ENCODE results near the gene FOXL2. TPM values are rescaled to one million over a fixed set of nuclear protein-coding genes. Genes with fewer than 3 reads are reported as not detected.

The FOXL2 gene
- total RNA-seq, 2 donors from 2014 or later, result not detected

DNA sequence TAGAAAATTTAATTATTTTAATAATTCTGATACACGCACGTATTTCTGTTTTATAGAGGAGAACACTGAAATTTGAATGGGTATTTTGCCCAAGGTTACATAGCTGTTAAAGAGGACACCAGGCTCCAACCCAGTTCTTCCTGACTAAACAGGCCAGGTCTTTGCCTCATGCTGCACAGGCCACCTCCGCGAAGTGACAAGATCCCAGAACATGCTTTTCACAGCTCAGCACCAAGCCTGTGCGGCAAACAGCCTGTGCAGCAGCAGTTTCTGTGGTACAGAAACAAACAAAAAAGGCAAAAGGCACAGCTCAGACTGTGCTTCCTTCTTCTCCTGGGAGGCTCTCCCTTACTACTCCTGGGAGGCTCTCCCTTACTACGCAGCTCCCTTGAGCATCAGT lies 6.5 kb downstream of the FOXL2 start:
- Mint-ChIP-seq H3K4me3 (no peak overlapping the region), H3K4me1 (peaks cover 9% of the 10 kb centered on the region), H3K27me3 (peaks cover 76% of the 10 kb centered on the region)

DNA sequence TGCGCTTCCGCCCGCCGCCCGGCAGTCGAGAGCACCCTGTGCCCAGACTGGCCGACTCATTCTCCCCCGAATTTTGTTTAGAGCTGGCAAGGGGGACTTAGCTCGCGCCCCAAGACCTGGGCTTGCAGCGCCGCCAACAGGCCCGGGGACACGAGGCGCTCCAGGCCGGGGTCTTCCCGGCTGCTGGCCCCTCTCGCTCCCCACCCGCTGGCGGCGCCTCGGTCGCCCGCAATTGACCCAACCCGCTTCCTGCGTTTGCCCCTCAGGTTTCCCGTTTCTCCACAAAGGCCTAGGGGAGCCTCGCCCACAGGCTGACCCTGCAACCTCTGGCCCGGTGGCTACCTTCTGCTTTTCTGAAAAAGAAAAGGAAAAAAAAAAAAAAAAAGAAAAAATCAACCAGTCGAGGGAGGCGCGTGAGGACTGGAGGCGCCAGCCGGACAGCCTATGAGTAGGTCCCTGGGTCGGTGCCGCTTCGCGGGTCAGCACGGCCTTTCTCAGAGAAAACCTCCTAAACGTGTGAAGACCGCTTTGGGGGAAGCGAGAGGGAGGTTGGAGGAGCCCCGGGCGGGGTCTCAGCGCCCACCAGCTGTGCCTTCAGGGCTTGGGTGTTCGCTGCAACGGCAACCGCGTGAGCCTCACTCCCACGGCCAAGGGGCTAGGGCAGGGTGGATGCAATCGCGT lies 7.2 kb downstream of the FOXL2 start:
- no peak for ATAC-seq (replicated peaks)
- H3K27ac Mint-ChIP-seq, result no peak overlapping the region
- H3K36me3 Mint-ChIP-seq (ENCODE audit: low read depth), result peaks cover under 1% of the 10 kb centered on the region
- no peak overlapping the region for H3K4me3 Mint-ChIP-seq
- peaks cover 4% of the 10 kb centered on the region for H3K4me1 Mint-ChIP-seq
- H3K27me3 Mint-ChIP-seq, result peaks cover 76% of the 10 kb centered on the region
- no peaks in the 10 kb centered on the region for H3K9me3 Mint-ChIP-seq

More for the DNA sequence above, 6.5 kb downstream of the FOXL2 start:
- H3K9me3 Mint-ChIP-seq, result no peaks in the 10 kb centered on the region
- H3K36me3 Mint-ChIP-seq (ENCODE audit: low read depth), result peaks cover 7% of the 10 kb centered on the region
- H3K27ac Mint-ChIP-seq, result no peak overlapping the region
- no peak for ATAC-seq (replicated peaks)

DNA sequence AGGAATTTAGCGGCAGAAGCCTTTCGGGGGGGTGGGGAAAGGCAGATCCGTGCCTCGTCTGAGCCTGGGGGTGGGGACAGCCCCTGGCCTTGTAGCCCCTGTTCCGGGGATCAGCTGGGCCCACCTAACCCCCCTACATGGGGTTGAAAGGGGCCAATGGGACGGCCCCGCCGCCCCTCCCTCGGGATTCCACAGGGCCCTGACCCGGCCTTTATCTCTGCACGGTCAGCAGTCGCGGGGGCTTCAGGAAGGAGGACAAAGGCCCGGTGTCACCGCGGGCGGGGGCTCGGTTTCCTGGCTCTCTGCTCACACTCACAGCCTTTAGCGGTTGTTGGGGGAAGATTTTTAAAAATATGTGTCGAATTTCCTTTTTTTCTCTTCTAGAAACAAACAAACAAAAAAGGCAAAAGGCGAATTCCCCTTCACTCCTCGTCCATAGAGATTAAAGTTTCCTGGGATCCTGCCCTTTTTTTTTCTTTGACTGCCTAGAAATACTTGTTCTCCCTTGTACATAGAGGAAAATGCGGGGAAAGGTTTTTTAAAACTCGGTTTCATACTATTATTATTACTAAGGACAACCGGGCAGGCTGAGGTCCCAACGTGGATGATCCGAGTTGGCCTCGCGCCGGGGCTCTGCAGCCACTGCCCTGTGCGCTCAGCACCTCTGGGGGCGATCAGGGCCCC lies 7.9 kb downstream of the FOXL2 start:
- Mint-ChIP-seq H3K27ac (no peak overlapping the region), H3K9me3 (no peaks in the 10 kb centered on the region), H3K4me3 (peak overlapping the region; percentile 67), H3K27me3 (peaks cover 71% of the 10 kb centered on the region), H3K36me3 (ENCODE audit: low read depth) (no peaks in the 10 kb centered on the region), H3K4me1 (peaks cover 4% of the 10 kb centered on the region)
- no peak for ATAC-seq (replicated peaks)

DNA sequence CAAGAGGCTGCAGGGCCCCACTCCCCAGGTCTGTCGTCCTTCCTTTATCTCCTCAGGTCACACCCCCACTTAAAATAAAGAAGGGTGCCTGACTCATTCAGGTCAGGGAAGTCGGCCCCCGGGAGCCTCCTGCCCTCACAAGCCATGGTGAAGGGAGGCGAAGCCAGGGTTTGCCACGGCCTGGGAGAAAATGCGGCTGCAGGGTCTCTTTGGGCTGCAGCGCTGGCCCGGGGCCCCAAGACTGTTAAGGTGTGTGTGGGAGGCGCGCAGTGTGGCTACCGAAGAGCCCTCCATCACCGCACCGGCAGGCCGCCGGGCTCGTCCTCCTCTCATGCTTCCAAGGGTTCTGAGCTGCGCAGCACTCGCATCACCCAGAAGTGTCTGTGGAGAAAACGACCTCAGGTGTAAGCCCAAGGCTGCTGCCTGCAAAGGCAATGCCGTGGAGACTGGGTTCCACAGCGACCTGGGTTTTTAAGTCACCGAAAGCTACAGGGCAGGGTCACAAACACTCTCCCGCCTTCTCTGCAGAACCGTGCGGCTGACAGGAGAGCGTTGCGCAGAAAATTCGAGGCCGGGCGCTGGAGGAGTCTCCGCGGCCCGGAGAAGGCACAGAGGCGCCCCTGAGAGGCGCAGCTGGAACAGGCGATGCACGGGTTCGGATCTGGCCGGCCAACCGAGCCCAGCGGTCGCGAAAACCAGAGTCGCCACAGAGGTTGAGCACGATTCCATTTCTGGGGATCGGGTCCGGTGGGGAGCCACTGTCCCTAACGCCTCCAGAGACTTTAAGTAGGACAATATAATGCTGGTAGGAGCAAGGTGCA lies 8.7 kb downstream of the FOXL2 start:
- peak overlapping the region; percentile 67 for H3K4me3 Mint-ChIP-seq
- H3K36me3 Mint-ChIP-seq (ENCODE audit: low read depth), result no peaks in the 10 kb centered on the region
- ATAC-seq (replicated peaks), result peak; percentile 17

DNA sequence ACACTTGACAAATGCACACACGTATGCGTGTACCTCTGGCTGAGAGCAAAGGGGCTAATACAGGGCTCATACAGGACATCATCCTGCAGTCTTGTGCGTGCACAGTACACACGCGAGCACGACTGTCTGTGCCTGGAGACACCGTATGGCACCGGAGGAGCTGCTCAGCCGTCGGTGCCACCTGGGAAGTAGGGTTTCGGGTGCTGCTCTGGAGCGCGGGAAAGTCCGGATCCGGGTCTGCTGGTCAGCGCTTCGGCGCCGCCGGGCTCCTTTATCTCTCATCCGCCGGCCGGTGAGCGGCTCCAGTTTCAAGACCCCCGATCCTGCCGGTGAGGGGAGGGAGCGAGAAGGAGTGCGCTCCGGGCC lies 9.3 kb downstream of the FOXL2 start:
- peaks cover 66% of the 10 kb centered on the region for H3K27me3 Mint-ChIP-seq

More for the DNA sequence above, 8.7 kb downstream of the FOXL2 start:
- no peaks in the 10 kb centered on the region for H3K9me3 Mint-ChIP-seq
- H3K4me1 Mint-ChIP-seq, result peaks cover 4% of the 10 kb centered on the region
- no peak overlapping the region for H3K27ac Mint-ChIP-seq
- peaks cover 68% of the 10 kb centered on the region for H3K27me3 Mint-ChIP-seq

DNA sequence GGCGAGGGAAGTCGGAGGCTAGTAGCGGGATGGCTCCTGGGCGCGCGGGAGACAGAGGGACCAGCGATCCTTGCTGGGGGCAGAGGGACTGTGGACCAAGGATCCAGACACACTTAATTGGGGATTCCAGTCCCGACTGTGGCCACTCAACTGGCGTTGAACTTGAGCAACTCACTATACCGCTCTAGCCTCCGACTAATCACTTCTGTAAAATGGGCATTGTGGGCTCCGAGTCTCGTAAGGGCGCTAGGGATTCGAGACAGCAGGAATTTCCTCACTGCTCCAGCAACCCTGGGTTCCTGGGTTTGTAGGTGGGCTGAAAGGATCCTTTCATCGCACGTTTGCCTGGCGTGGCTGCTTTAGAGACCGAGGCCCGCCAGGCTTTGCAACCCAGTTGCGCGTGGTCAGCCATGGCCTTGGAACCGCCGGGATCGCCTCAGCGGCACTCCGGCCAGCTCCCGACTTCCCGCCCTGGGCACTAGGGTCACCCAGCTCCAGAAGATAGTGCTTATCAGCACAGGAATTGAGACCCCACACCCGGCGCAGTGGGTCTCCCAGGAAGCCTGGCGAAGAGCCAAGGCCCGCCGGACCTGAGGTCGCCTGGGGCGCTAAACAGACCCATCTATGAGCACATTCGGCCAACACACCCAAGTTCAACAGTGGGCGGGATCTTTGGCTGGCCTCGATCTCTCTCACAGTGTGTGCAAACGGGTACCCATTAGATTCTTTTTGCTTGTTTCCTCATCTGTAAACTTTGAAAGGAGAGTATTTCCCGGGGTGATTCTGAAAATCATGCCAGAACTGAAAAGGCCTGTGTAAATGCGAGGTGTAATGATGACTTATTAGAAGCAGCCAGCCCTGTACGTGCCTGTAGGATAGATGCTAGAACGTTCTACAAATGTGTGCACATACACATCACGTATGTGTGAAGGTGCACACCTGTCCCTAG lies 9.9 kb downstream of the FOXL2 start:
- Mint-ChIP-seq H3K36me3 (ENCODE audit: low read depth) (no peaks in the 10 kb centered on the region), H3K4me1 (peaks cover 4% of the 10 kb centered on the region), H3K9me3 (no peaks in the 10 kb centered on the region), H3K27ac (no peak overlapping the region), H3K27me3 (peaks cover 61% of the 10 kb centered on the region), H3K4me3 (peak overlapping the region; percentile 67)
- ATAC-seq (replicated peaks), result no peak

More for the DNA sequence above, 9.3 kb downstream of the FOXL2 start:
- H3K4me3 Mint-ChIP-seq, result peak overlapping the region; percentile 67
- peaks cover 4% of the 10 kb centered on the region for H3K4me1 Mint-ChIP-seq
- no peak overlapping the region for H3K27ac Mint-ChIP-seq
- ATAC-seq (replicated peaks), result peak; percentile 13
- H3K9me3 Mint-ChIP-seq, result no peaks in the 10 kb centered on the region
- H3K36me3 Mint-ChIP-seq (ENCODE audit: low read depth), result no peaks in the 10 kb centered on the region

DNA sequence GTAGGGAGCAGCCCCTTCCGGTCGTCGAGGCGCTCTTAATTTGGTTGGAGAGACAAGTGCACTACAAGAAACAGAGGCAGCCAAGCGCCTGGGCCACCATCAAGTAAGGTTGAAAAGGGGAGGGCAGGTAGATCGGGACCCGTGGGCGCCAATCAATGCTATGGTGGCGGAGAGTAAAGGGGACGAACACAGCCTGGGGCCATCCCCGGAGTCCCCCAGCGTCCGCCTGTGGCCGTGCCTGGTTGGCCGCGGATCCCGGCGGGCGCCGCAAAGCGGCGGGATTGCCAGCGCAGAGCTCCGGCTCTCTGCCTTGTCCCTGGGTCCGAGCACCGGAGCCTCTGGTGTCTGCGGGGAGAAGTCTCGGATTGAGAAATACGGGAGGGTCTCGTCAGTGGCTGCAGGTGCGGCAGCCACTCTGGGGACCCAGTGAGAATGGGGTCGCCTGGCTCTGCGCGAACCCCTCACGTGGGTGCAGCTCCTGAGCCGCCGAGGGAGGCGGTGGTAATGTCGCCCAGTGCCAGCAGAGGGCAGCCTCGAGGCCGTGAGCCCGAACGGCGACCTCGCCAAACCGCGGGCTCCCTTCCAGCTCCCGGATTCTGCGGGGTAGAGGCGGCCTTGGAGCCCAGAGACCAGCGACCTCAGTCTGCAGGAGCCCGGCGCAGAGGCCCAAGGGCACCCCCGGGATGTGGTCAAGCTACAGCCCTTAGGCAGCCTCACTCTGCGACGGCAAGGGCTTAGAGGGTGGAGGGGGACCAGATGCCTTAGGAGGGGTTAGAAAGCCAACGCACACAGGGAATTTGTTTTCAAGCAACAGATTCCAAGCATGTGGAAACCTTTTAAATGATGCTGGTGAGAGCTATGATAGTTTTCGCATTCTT lies 10.8 kb downstream of the FOXL2 start:
- Mint-ChIP-seq H3K36me3 (ENCODE audit: low read depth) (no peaks in the 10 kb centered on the region), H3K27me3 (peaks cover 51% of the 10 kb centered on the region), H3K4me3 (peak overlapping the region; percentile 67), H3K4me1 (peaks cover 4% of the 10 kb centered on the region), H3K27ac (no peak overlapping the region), H3K9me3 (no peaks in the 10 kb centered on the region)
- ATAC-seq (replicated peaks), result peak; percentile 76

DNA sequence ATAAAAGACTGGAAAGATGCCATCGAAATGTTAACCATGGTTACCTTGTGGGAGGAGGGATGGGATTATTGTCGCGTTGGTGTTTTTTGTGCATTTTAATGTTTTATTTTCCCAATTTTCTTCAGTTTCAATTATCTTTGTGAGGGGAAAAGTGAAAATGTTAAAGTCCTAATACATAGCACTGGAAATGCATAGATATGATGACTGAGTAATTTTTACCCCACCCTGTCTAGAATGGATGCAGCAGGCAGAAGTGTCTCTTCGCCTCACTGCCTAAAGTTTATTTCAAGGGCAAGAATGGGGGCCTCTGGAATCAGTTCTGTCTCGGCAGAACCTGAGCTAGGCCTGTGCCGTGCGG lies 11.5 kb downstream of the FOXL2 start:
- no peak for ATAC-seq (replicated peaks)
- Mint-ChIP-seq H3K4me3 (peak overlapping the region; percentile 67), H3K36me3 (ENCODE audit: low read depth) (no peaks in the 10 kb centered on the region), H3K27me3 (peaks cover 48% of the 10 kb centered on the region), H3K4me1 (peaks cover 4% of the 10 kb centered on the region), H3K9me3 (no peaks in the 10 kb centered on the region), H3K27ac (no peak overlapping the region)

DNA sequence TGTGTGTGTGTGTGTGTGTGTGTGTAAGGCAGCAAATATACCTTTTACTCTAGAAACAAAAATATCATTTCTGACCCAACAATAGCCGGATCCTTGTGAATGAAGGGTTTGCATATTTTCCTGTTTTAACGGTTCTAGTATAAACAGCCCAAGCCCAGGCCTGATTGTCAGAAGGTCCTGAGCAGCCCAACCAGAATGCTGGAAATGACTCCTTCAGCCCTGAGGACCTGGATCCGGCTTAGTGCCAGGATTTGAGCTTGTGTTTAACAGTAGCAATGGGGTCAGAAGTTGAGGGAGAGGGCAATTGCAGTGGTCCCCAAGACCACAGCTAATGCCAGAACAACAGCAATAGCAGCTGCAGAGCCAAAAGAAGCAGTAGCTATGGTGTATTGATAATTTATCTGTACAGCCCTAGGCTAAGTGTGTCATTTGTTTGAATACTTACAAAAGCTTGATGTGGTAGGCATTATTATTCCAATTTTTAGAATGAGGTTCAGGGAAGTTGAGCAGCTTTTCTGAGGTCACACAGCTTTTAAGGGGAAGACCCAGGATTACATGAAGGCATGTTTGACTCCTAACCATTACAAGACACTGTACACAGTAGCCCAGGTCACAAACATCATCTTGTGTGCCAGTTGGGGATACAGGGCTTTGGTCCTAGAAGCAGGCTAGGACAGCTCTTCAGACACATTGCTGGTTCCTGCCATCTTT lies 12.8 kb downstream of the FOXL2 start:
- Mint-ChIP-seq H3K9me3 (no peaks in the 10 kb centered on the region), H3K27ac (no peak overlapping the region), H3K27me3 (peaks cover 45% of the 10 kb centered on the region), H3K4me3 (no peak overlapping the region), H3K36me3 (ENCODE audit: low read depth) (no peaks in the 10 kb centered on the region), H3K4me1 (peaks cover 4% of the 10 kb centered on the region)
- no peak for ATAC-seq (replicated peaks)

DNA sequence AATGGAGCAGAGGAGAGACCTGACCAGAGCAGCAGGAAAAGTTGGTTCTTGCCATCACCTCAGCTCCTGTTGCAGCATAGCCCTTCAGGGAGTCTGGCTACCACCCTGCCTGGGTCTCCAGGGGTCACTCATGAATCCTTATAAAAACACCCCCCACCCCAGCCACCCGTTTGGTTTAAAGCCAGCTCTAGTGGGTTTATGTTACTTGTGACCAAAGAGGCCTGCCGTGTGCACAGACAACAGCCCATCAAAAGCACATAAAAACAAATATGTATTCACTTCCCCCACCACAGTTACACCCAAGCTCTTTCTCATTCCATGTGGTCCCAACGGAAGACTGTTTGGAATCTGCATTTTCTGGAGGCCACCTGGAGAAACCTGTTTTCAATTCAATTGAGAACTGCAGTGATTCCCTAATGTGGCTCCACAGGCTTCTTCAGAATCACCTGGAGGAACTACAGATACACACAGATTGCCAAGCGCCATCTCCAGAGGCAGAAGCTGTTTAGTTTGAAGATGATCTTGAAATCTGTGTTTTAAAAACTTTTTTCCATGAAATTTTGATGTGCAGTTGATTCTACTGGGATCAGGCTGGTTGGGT lies 13.8 kb downstream of the FOXL2 start:
- no peak for ATAC-seq (replicated peaks)
- H3K9me3 Mint-ChIP-seq, result no peaks in the 10 kb centered on the region
- no peak overlapping the region for H3K4me3 Mint-ChIP-seq
- peaks cover 4% of the 10 kb centered on the region for H3K4me1 Mint-ChIP-seq
- H3K27me3 Mint-ChIP-seq, result peaks cover 35% of the 10 kb centered on the region
- no peak overlapping the region for H3K27ac Mint-ChIP-seq
- H3K36me3 Mint-ChIP-seq (ENCODE audit: low read depth), result no peaks in the 10 kb centered on the region

DNA sequence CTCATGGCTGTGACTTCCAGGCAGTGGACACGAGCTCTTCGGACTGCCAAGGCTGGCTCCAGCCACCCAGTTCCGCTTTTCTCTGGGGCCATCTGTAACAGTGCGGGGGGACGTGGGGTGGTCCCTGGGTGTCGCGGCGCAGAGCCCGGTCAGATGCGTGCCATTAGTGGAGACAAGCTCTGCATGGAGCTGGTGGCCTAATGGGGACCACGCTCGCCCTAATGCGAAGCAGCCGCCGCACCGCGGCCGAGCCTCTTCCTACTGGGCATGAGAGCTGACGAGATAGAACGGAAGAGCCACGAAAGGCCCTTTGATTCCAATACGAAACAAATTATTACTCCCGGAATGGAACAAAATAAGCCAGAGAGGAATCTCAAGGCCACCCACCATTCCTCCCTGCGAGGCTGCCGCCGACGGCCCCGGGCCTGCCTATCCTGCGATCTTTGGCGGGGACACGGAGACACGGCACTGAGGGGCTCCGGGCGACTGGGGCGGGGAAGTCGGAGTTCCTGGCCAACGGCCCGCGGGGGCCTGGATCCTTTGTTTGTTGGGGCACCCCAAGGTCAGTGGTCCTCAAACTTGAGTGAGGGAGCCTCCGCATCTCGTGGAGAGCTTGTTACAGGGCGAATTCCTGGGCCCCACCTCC lies 18.1 kb downstream of the FOXL2 start:
- ATAC-seq (replicated peaks), result no peak
- no peaks in the 10 kb centered on the region for H3K36me3 Mint-ChIP-seq (ENCODE audit: low read depth)
- no peaks in the 10 kb centered on the region for H3K9me3 Mint-ChIP-seq
- no peak overlapping the region for H3K4me3 Mint-ChIP-seq
- no peaks in the 10 kb centered on the region for H3K4me1 Mint-ChIP-seq
- H3K27ac Mint-ChIP-seq, result no peak overlapping the region
- H3K27me3 Mint-ChIP-seq, result peaks cover 14% of the 10 kb centered on the region

DNA sequence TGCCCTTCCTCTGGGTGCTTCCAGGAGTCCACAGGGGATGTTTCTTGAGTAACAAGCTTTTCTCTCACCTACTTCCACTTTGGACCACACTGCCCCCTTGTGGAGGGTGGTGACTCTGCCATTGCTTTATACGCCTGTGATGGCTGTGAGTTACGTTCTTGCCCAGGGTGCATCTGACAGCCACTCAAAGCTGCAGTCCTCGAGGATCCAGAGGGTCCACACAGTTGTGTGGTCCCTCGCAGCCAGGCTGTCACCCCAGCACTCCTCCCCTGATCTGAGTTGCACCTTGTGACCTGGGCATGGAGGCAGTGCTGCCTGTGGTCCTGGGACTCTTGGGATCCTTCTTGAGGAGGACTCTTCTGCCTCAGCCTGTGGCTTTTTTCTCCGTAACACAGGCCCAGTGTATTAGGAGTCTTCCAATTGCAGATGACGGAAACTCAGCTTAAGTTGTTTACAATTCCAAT lies 23.4 kb downstream of the FOXL2 start:
- Mint-ChIP-seq H3K36me3 (ENCODE audit: low read depth) (no peaks in the 10 kb centered on the region), H3K4me3 (no peak overlapping the region), H3K27me3 (peaks cover 10% of the 10 kb centered on the region), H3K9me3 (no peaks in the 10 kb centered on the region), H3K4me1 (no peaks in the 10 kb centered on the region), H3K27ac (no peak overlapping the region)
- ATAC-seq (replicated peaks), result peak; percentile 86

Data from activated T-helper 17 cell treated with anti-CD3 and anti-CD28 coated beads, Interleukin-2, amount 50 U/mL, for 72 hours (primary cell).